Frontal cortex (tissue), 4 donors: ENCODE results near the gene SPIRE1. TPM values are rescaled to one million over a fixed set of nuclear protein-coding genes. Genes with fewer than 3 reads are reported as not detected.
"Not testable (repeated sequence)": the region's sequence is repeated elsewhere in the genome, so short reads cannot be mapped to it uniquely, and the experiment has no call there.

Experiments
- DNase-seq, 2 donors: peaks; one replicate each; pipeline ENCODE4 v3.0.0; 2012; ENCODE audit warnings: low spot score in 2 of 2
- FAIRE-seq: peaks from 2 replicates; lab custom pipeline; 2012; peaks lifted over from hg19 to GRCh38; lab: Jason Lieb, UNC
- total RNA-seq: library from RNA; depleted of rRNA; stranded (reverse); fragments of >200 nt; gene quantifications from one replicate; pipeline ENCODE4 v1.2.3, GENCODE V29; 2014
- donor health status: control.
- donor health status: control.
- donor health status: control.

The SPIRE1 gene
- total RNA-seq, 1 donor from 2014 or later: 104 TPM

DNA sequence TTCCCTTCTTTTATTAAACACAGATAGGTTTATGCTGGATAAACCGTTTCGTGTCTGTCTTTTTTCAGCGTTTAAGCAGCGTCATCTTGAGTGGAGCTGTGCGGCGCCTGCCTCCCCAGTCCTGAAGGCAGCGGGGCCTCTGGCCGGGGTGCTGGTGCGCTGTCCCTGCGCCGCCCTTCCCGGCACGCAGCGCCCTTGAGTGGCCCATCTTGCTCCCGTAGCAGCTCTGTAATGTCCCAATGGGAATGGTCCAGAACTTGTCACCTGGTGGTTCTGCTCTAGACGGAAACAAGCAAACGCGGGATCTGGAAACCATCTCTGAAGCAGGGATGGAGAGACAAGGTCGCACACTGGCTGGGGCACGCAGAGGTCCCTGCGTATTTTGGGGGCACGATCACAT lies 225.7 kb downstream of the SPIRE1 start:
- no peak for FAIRE-seq
- no peak for DNase-seq

DNA sequence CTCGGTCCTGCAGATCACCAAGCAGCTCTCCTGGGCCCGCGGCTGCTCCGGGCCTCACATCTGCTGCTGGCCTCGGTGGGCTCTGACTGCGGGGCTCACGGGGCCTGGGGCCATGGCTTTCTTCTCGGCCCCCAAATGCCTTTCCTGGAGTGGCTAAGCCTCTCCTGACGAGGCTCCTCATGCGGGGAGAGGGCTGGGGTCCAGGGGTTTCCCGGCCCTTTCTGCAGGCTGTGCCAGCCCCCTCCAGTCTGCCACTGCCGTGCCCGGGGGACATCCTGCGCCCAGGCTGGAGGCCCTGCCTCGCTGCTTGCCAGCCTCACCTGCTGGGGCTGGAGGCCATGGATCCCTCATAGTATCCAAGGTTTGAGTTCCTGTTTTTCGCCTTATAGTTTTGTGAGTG lies 226.3 kb downstream of the SPIRE1 start:
- no peak for FAIRE-seq
- DNase-seq: no peak

DNA sequence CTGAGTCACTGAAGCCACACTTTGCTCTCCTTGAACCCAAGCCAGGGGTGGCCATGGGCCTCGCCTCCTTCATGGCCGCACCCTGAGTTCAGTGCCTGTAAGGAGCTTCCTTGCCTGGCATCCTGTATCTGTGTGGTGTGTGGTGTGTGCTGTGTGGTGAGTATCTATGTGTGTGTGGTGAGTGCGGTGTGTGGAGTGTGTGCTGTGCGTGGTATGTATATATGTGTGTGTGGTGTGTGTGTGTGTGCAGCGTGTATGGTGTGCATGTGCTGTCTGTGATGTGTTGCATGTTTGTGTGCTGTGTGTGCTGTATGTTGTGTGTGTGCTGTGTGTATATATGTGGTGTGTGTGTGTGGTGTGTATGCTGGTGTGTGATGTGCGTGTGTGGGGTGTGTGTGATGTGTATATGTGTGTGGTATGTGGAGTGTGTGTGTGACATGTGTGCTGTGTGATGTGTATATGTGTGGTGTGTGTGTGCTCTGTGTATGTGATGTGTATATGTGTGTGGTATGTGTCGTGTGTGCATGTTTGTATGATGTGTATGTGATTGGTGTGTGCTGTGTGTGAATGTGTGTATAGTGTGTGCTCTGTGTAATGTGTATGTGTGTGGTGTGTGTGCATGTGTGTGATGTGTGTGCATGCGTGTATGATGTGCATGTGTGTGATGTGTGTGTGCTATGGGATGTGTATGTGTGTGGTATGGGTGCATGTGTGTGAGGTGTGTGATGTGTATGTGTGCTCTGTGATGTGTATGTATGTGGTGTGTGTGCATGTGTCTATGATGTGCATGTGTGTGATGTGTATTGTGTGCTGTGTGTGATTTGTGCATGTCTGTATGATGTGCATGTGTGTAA lies 227.5 kb downstream of the SPIRE1 start:
- DNase-seq (no peak), FAIRE-seq (no peak)

DNA sequence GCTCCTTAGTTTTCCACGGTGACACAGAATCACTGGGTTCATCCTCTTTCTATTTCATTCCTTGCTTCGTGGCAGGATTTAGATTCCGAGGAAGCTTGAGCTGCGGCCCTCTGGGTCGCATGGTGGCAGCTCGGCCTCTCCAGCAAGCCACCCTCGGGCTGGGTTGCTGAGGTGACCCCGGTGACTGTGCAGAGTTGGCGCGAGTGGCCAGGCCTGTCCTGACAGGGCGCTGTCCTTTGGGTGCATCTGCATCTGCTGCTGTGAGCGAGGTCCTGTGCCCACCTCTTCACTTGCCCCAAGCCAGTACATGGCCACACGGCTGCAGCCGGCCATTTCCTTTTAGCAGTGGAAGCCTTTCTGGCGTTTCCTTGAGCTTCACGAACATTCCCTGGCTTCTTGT lies 228.4 kb downstream of the SPIRE1 start:
- DNase-seq (no peak), FAIRE-seq (no peak)

DNA sequence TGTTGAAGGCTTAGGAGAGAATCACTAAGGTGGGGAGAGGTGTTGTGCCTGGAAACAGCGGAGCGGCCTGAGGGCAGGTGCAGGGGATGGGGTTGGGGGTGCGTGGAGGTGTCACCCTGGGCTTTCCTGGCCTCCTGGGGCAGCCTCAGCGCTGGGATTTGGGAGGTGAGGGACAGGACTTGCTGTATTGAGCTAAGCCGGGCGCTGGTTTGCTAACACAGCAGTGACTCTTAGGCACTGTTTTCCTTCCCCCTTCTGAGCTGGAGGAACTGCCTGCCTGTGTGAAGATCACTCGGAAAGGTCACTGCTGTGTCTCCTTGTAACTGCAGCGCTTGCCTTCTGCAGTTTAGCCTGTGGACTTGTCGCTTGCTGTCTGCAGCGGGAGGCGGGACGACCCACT lies 229.0 kb downstream of the SPIRE1 start:
- no peak for FAIRE-seq
- DNase-seq: no peak

DNA sequence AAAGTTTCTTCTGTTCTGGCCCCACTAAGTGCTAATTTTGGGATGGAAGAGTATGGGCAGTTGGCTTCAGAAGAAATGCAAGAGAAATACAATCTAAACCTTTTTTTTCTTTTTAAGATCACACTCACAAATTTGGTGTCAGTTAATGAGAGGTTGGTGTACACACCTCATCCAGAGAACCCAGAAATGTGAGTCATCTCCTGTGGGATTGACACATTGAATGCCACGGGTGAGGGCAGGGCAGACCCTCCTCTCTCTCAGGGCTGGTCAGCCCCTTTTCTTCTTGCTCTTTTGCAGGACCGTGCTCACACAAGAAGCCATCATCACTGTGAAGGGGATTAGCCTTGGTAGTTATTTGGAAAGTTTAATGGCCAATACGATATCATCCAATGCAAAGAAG lies 231.0 kb downstream of the SPIRE1 start:
- FAIRE-seq: no peak

DNA sequence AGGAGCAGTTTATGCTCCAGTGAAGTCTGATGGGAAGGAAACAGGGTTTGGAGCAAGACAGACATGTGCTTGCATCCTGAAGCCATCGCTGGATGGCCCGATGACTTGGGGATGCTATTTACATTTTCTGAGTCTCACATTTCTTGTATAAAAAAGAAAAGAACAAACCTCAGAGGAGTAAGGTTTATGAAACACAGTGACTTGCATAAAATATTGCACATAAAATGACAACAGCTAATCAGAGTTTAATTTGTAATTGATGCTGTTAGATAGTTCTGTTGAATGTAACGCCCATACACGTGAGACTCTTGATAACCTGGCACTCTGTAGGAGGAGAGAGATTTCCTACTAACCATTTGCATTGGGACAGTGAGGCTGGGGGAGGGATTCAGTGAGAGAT lies 233.7 kb downstream of the SPIRE1 start:
- no peak for DNase-seq
- no peak for FAIRE-seq

More for the DNA sequence above, 231.0 kb downstream of the SPIRE1 start:
- no peak for DNase-seq

DNA sequence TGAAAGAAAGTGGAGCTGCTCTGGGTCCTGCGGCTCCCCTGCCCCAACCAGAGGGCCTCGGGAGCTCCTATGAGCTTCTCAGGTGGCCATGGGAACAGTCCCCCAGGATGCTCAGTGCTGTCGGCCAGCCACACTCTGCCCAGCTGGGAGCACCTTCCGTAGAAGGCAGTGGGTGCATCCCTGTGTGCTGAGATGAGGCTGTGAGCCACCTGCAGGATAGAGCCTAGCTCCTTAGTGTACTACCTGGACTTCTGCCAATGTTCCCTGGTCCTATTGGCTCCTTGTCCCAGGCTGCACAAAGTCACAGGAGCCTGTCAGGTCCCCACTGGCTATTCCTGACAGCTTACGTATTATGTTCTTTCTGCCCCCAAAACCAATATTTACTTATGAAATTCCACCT lies 234.1 kb downstream of the SPIRE1 start:
- DNase-seq: no peak
- FAIRE-seq: no peak

DNA sequence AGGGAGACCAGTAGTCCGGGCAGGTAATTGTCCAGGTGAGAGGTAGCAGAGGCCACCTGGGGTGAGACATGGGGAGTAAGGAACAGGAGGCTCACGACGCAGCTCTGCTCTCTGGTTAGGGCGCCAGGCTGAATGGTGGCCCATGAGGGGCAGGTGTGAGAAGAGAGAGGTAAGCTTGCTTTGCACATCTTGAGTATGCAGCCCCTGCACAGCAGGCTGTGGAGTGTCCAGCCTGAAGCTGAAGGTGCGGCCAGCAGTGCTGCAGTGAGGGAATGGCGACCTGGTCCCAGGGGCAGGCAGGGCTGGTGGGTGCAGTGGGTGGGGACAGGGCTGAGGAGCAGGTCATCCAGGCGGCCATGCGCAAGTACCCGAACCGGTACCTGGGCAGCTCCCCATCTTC lies 234.5 kb downstream of the SPIRE1 start:
- FAIRE-seq (no peak), DNase-seq (no peak)

DNA sequence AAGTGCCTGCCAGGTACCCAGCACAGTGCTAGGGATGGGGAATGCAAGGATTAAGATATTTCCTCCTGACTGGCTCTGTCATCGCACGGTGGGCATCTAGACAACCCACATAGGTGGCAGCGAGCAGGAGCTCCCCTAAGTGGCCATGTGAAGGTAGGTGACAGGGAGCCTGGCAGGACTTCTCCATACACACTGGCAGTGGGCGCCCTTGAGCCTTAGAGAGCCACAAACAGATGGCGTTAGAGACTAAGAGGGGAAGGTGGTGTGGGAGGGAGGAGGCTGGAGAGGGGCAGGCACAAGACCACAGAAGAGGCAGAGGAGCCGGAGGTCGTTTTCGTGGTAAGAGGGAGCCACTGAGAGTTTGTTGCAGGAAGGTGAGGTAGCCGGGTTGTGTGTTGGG lies 235.0 kb downstream of the SPIRE1 start:
- no peak for DNase-seq
- no peak for FAIRE-seq

DNA sequence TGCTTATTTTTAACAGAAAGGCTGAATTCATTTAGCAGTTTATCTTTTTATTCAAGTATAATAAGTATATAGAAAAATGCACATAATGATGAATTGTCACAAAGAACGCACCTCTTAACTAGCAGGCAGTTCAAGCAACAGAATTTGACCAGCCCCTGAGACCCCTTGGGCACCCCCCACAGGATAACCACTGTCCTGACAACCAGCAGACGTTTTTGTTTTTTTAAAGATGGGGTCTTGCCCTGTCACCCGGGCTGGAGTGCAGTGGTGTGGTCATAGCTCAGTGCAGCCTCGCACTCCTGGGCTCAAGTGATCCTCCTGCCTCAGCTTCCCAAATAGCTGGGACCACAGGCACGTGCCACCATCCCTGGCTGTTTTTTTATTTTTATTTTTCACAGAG lies 236.2 kb downstream of the SPIRE1 start:
- no peak for FAIRE-seq
- DNase-seq: no peak

DNA sequence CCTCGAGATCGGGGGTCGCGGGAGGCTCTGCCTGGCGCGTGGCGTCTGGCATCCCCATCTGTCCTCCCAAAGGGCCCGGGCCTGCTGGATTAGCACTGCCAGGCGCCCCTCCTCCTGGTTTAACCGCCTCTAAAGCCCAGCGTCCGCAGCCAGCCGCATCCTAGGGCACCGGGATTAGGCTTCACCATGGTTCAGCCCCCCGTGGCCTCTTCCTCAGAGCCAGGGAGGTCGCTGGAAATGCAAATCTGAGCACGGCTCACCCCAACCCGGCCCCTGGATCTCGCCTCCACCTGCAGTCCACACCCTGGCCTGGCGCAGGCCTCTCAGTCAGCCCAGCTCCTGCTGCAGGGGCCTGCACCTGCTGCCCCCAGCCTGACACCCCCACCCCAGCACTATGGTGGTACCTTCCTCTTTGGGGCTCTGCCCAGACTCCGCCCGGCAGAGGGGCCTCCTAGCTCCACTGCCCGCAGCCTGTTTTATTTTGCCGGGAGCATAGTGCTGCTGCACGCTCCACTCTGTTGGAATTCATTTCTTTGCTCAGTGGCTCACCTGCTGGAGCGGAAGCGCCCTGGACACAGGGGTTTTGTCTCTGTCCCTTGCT lies 237.0 kb downstream of the SPIRE1 start:
- DNase-seq: no peak
- FAIRE-seq: no peak

DNA sequence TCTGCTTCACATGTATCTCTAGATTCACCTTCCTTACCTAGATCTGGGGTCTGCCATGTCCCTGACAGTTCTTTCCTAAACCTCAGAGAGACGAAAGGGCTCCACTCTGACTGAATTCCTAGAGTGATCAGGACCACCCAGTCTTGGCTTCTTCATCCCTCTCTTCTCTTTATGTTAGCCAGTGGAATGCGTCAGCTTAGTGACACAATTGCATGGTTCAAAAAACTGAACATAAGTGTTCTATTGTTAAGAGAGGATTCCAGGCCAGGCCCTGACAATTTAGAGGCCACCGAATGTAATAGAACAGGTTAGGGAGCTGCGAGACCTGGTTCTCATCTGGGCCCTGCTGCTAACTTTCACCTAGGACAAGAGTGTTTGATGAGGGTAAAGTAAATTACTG lies 240.2 kb downstream of the SPIRE1 start:
- FAIRE-seq: no peak
- no peak for DNase-seq

DNA sequence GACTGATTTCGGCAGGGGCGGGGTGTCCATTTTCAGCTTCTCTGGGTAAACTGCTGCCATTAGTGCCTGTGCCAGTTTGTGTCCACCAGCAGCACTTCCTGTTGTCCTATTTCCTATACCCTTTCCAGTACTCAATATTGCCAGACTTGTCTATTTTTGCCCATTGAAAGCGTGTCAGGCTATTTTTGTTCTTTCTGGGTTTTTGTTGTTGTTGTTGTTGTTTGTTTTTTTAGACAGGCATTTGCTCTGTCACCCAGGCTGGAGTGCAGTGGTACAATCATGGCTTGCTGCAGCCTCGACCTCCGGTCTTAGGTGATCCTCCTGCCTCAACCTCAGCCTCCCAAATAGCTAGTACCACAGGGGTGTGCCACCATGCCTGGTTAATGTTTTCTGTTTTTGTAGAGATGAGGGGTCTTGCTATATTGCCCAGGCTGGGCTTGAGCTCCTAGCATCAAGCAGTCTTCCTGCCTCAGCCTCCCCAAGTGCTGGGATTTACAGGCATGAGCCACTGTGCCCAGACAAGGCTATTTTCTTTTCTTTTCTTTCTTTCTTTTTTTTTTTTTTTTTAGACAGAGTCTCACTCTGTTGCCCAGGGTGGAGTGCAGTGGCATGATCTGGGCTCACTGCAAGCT lies 241.7 kb downstream of the SPIRE1 start:
- FAIRE-seq (no peak), DNase-seq (no peak)

DNA sequence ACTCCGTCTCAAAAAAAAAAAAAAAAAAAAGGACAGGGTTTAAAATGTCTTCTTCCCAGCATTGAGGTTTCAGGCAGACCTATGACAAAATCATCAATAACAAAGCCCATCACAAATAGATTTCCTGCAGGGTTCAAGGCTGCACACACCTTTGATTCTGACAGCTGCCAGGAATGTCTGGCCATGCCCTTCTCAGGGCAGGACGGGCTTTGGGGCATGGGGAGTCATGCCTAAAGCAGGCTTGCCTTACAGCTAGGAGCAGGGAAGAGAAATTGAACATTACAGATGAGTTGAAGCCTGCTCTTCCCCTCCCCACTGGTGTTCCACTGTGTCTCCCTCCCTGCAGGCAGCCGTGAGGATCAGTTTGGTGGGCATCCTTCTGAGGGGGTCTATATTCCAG lies 246.5 kb downstream of the SPIRE1 start:
- FAIRE-seq (no peak), DNase-seq (no peak)

DNA sequence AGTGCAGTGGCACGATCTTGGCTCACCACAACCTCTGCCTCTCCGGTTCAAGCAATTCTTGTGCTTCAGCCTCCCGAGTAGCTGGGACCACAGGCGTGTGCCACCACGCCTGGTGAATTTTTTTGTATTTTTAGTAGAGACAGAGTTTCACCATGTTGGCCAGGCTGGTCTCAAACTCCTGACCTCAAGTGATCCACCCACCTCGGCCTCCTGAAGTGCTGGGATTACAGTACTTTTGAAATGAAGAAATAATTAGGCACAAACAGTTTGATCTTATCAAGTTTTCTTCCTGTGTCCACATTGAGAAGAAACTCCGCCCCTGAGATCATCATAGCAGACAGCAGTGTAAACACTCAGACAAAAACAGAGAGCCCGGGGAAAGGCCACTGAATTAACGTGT lies 247.2 kb downstream of the SPIRE1 start:
- not testable (repeated sequence) for DNase-seq, FAIRE-seq

DNA sequence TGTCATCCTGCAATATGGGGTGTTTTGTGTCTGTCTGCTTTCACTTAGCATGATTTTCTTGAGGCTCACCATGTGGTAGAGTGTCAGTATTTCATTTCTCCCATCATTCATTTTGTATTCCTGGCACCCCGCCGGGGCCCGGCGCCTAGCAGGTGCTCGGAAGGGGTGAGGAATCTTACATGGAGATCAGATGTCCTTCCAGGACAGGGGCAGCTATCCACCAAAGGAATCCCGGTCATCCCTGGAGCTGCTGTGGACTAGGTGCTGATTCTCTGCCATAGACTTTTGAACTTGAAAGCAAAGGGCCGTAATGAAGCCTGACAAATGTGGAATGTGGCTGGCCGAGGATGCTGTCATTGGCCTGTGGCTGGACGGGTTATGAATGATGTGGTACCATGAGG lies 247.8 kb downstream of the SPIRE1 start:
- DNase-seq (no peak), FAIRE-seq (no peak)

DNA sequence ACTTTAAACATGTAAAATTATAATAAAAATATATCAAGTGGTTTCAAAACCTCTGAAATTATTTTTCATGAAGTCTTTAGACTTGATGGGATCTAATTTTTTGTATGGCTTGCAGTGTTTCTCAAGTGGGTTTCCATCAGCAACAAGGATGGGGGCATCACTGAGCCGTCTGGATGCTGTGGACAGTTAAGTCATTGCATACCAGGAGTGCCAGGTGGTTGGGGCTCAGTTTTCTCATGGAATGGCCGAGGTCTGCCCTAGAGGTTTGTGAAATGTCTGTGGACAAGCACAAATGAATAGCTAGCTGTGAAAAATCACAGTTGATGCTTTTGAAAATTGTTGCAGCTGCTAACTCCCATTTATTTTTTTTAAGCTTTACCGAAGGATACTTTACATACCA lies 248.4 kb downstream of the SPIRE1 start:
- FAIRE-seq (no peak), DNase-seq (no peak)

DNA sequence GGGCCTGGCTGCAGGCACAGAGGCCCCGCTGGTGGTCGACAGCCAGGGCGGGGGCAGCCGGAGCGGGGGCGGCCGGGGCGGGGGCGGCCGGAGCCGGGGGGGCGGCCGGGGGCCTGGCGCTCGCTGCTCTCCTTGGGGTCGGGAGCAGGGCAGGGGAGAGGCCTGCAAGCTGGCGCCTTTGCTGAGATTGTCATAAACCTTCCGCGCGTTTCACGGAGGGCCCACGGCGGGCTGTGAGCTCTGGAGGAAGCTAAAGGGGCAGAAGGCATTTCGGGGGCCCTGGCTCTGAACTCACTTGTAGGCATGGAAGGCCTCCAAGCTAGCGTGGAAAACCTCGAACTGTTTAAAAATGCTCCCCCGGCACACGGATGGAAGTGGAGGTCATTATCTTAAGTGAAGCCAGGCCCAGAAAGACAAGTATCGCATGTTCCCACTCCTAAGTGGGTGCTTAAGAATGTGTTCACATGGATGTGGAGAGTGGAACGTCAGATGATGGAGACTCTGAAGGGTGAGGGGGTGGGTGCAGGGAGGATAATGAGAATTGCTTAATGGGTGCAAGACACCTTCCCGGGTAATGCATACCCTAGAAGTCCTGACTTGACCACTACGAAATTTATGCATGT lies 249.5 kb downstream of the SPIRE1 start:
- no peak for FAIRE-seq
- DNase-seq: no peak

DNA sequence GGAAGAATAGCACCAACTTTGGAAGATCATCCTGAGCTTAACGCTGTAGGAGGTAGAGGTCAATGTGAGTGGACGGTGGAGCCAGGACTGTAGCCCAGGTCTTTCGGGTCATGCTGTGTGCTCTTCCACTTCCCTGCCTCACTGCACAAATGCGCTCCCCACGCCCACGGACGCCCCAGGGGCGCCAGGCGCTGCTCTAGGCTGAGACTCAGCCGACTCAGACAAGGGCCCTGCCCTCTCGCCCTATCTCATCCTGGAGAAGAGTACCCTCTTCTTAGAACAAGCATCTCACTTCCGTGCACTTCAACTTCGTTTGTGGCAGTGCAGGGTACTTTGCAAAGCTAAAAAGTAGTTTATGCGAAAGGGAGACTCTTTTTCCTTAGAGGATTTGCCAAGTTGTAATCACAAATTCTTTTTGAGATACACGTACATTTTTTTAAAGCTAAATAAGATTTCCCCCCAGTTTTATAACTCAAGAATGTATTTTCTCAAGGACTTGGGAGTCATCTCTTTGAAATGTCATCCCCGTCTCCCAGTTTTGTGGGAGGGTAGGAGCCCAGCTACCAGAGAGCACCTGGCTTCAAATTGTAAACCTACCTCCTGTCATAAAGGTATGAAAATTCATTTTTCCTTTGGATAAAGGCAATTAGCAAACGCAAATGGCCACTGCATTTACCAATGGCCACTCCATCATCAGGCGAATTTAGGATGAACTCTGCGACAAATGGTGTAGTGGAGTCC lies 251.4 kb downstream of the SPIRE1 start:
- FAIRE-seq (no peak), DNase-seq (no peak)
